Peyer's patch (tissue), 4 donors: Measurements from ENCODE around the gene NECAB2.

Experiments
- CTCF ChIP-seq, 6 experiments: fragments of 450-650 bp in 4 of 6; fragments of 200-600 bp in 2 of 6; sonication (generic) in 1 of 6; IDR thresholded peaks; one replicate each; pipeline ENCODE4 v1.5.1; 2017 to 2019; ENCODE audit warnings: antibody characterized with exemption in 6 of 6, mild to moderate bottlenecking in 3 of 6, moderate library complexity in 1 of 6
- POLR2A ChIP-seq, 2 donors: fragments of 450-650 bp; IDR thresholded peaks; one replicate each; pipeline ENCODE4 v1.5.1; 2017; ENCODE audit warnings: antibody characterized with exemption in 2 of 2, mild to moderate bottlenecking in 2 of 2, moderate library complexity in 2 of 2

GRCh38 chr16:83994703-83995102, 26.7 kb downstream of the NECAB2 start:
- TF ChIP-seq CTCF (IDR thresholded peaks at IDR 0.05): no peak
- TF ChIP-seq POLR2A (IDR thresholded peaks at IDR 0.05): no peak
